ENCODE results near the gene RRP12.

DNA sequence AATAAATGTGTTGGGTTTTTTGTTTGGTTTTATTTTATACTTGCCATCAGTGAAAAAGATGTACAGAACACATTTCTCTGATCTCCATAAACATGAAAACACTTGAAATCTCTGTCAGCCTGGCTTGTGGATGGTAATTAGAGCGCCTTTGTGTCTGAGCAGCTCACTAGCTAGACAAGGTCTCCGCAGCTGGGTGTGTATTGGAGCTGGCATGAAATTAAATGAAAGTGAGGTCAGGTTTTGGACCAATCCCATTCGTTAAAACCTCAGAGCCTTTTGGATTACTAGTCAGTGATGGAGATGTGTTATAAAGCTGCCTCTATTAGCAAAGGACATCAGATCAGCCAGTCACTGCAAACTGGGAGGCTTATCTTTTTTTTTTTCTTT, 79.3 kb downstream of the RRP12 start:
- TF ChIP-seq, protein P1, sequence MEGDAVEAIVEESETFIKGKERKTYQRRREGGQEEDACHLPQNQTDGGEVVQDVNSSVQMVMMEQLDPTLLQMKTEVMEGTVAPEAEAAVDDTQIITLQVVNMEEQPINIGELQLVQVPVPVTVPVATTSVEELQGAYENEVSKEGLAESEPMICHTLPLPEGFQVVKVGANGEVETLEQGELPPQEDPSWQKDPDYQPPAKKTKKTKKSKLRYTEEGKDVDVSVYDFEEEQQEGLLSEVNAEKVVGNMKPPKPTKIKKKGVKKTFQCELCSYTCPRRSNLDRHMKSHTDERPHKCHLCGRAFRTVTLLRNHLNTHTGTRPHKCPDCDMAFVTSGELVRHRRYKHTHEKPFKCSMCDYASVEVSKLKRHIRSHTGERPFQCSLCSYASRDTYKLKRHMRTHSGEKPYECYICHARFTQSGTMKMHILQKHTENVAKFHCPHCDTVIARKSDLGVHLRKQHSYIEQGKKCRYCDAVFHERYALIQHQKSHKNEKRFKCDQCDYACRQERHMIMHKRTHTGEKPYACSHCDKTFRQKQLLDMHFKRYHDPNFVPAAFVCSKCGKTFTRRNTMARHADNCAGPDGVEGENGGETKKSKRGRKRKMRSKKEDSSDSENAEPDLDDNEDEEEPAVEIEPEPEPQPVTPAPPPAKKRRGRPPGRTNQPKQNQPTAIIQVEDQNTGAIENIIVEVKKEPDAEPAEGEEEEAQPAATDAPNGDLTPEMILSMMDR (IDR thresholded peaks at IDR 0.05; ENCODE audit: low read length), result no peak
- TF ChIP-seq EZH2 (IDR thresholded peaks at IDR 0.05; ENCODE audit: borderline replicate concordance, low read length), result no peak

Measured in OCI-LY1 (cell line).